Measurements from ENCODE around the gene TSNAX. TPM values are rescaled to one million over a fixed set of nuclear protein-coding genes. Genes with fewer than 3 reads are reported as not detected.

The TSNAX gene
- total RNA-seq, 1 donor = 44.5 TPM

DNA sequence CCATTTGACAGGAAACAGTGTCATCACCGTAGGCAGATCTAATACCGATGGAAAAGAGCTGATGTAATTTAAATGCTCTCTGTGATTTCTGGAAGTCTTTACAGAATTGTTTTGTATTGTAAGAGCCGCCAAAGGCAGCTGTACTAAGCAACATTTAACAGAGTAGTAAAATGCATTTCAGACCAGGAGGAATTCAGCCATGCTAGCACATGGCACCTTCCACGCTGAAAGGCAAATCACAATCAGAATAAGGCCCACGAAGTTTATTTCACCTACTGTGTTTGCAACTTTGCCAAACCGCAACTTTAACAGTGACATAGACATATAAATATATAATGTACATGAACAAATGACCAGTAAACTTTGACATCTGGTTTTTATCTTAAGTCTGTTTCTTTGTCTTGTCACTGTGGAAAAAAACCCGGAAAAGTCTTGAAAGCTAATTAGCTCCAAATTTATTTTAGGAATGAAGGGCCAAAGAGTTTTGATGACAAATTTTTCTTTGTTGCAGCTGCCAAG lies 72.0 kb downstream of the TSNAX start:
- Histone ChIP-seq H3K36me3 (ENCODE audit: insufficient read depth, low read length) (no peaks in the 10 kb centered on the region), H3K79me2 (ENCODE audit: insufficient read depth, low read length) (no peaks in the 10 kb centered on the region), H4K20me1 (ENCODE audit: insufficient read depth, low read length) (no peaks in the 10 kb centered on the region), H3K4me3 (ENCODE audit: insufficient read depth, low read length) (no peak overlapping the region), H3K4me1 (ENCODE audit: insufficient read depth, low read length) (peaks cover 5% of the 10 kb centered on the region), H3K27me3 (ENCODE audit: insufficient read depth, low read length) (no peaks in the 10 kb centered on the region), H3K27ac (ENCODE audit: low read depth, low read length) (no peak overlapping the region), H3K9me3 (ENCODE audit: low read depth, low read length) (no peaks in the 10 kb centered on the region), H3K4me2 (ENCODE audit: insufficient read depth, low read length) (no peak overlapping the region), H2AFZ (ENCODE audit: low read length) (peak overlapping the region; percentile 20)
- DNase-seq (ENCODE audit: insufficient read length, low spot score, missing footprints) = peak; percentile 56
- TF ChIP-seq, protein P1, sequence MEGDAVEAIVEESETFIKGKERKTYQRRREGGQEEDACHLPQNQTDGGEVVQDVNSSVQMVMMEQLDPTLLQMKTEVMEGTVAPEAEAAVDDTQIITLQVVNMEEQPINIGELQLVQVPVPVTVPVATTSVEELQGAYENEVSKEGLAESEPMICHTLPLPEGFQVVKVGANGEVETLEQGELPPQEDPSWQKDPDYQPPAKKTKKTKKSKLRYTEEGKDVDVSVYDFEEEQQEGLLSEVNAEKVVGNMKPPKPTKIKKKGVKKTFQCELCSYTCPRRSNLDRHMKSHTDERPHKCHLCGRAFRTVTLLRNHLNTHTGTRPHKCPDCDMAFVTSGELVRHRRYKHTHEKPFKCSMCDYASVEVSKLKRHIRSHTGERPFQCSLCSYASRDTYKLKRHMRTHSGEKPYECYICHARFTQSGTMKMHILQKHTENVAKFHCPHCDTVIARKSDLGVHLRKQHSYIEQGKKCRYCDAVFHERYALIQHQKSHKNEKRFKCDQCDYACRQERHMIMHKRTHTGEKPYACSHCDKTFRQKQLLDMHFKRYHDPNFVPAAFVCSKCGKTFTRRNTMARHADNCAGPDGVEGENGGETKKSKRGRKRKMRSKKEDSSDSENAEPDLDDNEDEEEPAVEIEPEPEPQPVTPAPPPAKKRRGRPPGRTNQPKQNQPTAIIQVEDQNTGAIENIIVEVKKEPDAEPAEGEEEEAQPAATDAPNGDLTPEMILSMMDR (IDR thresholded peaks at IDR 0.05; ENCODE audit: extremely low read depth, low read depth, low read length) = no peak

DNA sequence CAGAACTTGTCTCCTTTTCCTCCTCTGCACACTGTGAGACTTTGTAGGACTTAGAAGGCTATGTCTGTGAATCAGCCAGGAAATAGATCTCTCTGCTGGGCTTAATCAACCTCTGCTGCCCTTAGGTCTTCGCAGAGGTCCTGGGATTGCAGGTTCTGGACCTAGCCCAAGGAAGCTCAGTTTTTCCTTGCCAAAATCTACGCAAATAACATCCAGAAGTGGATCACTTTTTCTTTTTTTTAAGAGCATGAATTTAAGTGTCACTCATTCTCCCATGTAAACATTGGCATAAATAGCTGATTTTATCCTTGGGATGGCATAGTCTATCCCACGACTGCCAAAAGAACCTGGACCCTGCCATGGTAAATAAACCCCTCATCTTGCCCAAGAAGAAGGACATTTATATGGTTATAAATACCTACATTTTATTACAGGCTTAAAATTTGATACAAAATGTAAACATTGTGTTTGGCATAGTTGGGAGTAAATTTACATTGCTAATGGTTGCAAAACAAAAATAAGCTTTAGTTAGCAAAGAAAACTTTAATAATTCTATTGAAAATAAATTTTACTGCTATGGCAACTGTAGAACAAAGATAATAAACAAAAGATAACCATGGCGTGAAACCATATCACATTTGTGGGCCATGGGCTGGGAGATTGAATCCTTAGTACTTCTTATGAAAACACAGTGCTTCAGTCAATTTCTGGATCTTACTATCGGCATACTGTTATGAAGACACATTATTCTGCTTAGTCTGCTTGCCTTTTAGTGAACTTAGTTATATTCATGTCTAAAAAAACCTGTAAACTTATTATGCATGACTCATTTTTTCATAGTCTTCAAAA lies 73.6 kb downstream of the TSNAX start:
- H3K79me2 ChIP-seq (ENCODE audit: insufficient read depth, low read length) = no peaks in the 10 kb centered on the region
- peak overlapping the region; percentile 54 for H3K4me2 ChIP-seq (ENCODE audit: insufficient read depth, low read length)
- H3K4me3 ChIP-seq (ENCODE audit: insufficient read depth, low read length) = no peak overlapping the region
- H3K27ac ChIP-seq (ENCODE audit: low read depth, low read length) = no peak overlapping the region
- peak; percentile 78 for DNase-seq (ENCODE audit: insufficient read length, low spot score, missing footprints)
- H4K20me1 ChIP-seq (ENCODE audit: insufficient read depth, low read length) = no peaks in the 10 kb centered on the region
- TF ChIP-seq, protein P1 (IDR thresholded peaks at IDR 0.05; ENCODE audit: extremely low read depth, low read depth, low read length) = no peak
- no peaks in the 10 kb centered on the region for H3K9me3 ChIP-seq (ENCODE audit: low read depth, low read length)
- H3K4me1 ChIP-seq (ENCODE audit: insufficient read depth, low read length) = peaks cover 5% of the 10 kb centered on the region
- no peaks in the 10 kb centered on the region for H3K27me3 ChIP-seq (ENCODE audit: insufficient read depth, low read length)
- no peaks in the 10 kb centered on the region for H3K36me3 ChIP-seq (ENCODE audit: insufficient read depth, low read length)
- H2AFZ ChIP-seq (ENCODE audit: low read length) = no peak overlapping the region

DNA sequence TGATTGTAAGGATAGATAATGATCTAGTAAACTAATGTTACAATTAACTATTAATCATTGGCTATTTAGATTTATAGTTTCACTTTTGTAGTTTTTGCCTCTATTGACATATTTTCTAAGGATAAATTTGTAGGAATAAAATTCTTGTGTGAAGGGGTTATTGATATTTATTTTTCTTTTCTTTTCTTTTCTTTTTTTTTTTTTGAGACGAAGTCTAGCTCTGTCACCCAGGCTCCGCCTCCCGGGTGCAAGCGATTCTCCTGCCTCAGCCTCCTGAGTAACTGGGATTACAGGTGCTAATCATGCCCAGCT lies 74.2 kb downstream of the TSNAX start:
- no peaks in the 10 kb centered on the region for H3K79me2 ChIP-seq (ENCODE audit: insufficient read depth, low read length)

More for the DNA sequence above, 74.2 kb downstream of the TSNAX start:
- Histone ChIP-seq H3K4me2 (ENCODE audit: insufficient read depth, low read length) (peak overlapping the region; percentile 54), H4K20me1 (ENCODE audit: insufficient read depth, low read length) (no peaks in the 10 kb centered on the region), H3K27me3 (ENCODE audit: insufficient read depth, low read length) (no peaks in the 10 kb centered on the region), H3K4me3 (ENCODE audit: insufficient read depth, low read length) (no peak overlapping the region), H3K9me3 (ENCODE audit: low read depth, low read length) (no peaks in the 10 kb centered on the region), H2AFZ (ENCODE audit: low read length) (no peak overlapping the region), H3K4me1 (ENCODE audit: insufficient read depth, low read length) (peaks cover 5% of the 10 kb centered on the region), H3K27ac (ENCODE audit: low read depth, low read length) (no peak overlapping the region), H3K36me3 (ENCODE audit: insufficient read depth, low read length) (no peaks in the 10 kb centered on the region)
- DNase-seq (ENCODE audit: insufficient read length, low spot score, missing footprints) = no peak
- TF ChIP-seq, protein P1 (IDR thresholded peaks at IDR 0.05; ENCODE audit: extremely low read depth, low read depth, low read length) = no peak
